Stimulated activated CD4-positive, alpha-beta T cell treated with anti-CD3 and anti-CD28 coated beads, Interleukin-2, amount 100 ng/mL, for 48 hours (primary cell): ENCODE measurements around the gene ARHGEF11.

ENCODE experiments used
- DNase-seq, 2 donors: peaks; one replicate each; pipeline ENCODE4 v3.0.0-alpha.2; 2020

ARHGEF11 gene

DNA sequence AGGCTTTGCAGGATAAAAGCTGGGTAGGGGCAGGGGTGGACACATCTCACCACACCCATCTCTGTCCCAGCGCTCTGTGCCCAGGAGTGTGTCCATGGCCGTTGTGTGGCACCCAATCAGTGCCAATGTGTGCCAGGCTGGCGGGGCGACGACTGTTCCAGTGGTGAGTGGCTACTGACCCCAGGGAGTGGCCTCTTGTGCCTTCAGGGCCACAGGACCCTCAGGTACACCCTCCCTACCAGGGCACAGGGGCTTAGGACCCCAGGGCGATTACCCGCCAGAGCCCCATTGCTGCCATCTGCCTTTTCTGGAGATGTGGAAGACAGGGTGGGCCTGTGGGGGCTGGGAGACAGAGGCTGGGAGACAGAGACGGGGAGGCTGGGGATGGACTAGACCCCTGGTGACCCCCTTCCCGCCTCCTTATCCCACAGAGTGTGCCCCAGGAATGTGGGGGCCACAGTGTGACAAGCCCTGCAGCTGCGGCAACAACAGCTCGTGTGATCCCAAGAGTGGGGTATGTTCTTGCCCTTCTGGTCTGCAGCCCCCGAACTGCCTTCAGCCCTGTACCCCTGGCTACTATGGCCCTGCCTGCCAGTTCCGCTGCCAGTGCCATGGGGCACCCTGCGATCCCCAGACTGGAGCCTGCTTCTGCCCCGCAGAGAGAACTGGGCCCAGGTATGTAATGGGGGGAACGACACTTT, 139.2 kb downstream of the ARHGEF11 start:
- no peak for DNase-seq

DNA sequence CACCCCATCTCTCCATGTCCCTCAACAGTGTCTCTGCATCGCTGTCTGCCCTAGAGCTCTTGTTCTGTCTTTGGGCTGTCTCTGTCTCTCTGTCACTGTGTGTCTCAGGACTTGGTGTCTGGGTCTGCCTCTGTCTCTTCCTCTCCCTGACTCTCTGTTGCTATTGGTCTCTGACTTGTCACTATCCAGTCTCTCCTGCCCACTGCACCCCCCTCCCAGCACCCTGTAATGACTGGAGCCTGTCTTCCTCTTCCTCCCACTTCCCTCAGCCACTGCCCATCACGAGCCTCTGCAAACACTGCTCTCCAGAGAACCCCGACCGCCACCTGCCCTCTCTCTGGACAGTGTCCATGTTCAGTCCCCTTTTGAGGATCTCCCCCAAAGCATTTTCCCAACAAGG, 139.9 kb downstream of the ARHGEF11 start:
- DNase-seq: no peak

DNA sequence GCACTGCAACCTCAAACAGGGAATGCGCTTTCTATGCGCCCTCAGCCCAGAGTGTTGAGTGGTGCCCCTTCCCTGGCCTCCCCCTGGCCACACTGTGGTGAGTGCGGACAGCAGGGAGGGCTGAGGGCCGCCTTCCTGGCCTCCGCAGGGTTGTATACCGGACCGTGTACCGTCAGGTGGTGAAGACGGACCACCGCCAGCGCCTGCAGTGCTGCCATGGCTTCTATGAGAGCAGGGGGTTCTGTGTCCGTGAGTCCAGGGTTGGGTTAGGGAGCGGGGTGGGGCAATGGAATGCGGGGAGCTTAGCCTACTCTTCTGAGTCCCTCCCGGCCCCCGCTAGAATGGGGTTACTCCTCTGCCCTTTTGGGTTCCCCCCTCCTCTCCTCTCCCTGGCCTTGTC, 140.4 kb downstream of the ARHGEF11 start:
- DNase-seq: no peak

DNA sequence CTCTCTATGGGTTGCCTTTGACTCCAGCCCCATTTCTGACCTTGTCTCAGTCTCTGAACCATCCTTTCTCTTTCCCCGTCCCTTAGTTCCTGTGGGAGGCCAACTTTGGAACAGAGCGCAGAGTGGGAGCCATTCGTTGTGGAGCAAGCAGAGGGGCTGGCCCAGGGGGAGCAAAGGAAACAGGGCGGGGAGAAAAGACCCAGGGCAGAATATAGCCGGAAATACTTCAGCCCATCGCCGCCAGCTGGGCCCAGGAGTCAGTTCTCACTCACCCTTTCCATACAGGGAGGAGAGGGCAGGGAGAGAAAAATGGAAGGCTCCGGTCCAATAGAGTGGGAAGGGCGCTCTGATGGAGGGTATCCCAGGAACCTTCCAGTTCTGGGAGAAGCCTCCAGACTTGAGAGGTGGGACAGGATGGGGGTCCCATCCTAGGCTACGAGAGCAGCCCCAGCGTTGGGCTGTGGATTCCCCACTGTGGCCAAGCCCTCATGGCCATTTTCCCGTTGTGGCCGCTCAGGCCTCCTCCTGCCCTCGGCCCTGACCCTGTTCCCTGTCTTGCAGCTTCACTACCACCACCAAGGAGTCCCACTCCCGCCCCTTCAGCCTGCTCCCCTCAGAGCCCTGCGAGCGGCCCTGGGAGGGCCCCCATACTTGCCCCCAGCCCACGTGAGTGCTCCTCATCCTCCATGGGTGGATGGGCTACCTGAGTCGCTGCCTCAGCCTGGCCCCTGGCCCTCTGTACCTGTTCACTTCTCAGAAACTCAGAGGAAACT, 141.2 kb downstream of the ARHGEF11 start:
- no peak for DNase-seq

DNA sequence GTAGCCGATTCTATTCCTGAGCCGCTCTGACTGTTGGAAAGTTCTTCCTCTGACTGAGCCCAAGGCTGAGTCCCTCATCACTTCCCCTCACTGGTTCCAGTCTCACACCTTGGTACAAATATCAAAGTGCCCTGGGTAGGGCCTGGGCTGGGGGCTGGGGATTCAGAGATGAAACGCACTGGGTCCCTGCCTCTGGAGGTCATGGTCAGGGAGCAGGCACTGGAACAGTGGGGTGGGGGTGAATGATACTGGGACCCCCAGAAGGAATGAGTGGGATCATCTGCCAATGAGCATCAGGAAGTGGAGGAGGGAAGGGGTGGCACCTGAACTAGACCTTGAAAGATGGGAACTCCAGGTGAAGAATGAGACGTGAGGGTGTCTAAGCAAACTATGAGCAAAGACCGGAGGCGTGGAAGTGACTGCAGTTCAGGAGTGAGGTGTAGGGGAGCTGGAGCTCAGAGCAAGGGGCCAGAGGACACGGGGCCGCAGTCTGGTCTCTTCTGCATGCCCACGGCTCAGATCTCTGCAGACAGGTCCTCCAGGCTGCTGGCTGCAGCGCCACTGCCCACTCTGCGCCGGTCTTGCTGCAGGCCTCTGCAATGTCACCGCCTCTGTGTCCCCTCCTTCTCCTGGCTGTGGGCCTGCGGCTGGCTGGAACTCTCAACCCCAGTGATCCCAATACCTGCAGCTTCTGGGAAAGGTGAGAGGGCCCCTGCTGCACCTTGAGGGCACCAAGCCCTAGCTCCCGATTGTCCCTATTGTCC, 142.0 kb downstream of the ARHGEF11 start:
- DNase-seq: no peak

DNA sequence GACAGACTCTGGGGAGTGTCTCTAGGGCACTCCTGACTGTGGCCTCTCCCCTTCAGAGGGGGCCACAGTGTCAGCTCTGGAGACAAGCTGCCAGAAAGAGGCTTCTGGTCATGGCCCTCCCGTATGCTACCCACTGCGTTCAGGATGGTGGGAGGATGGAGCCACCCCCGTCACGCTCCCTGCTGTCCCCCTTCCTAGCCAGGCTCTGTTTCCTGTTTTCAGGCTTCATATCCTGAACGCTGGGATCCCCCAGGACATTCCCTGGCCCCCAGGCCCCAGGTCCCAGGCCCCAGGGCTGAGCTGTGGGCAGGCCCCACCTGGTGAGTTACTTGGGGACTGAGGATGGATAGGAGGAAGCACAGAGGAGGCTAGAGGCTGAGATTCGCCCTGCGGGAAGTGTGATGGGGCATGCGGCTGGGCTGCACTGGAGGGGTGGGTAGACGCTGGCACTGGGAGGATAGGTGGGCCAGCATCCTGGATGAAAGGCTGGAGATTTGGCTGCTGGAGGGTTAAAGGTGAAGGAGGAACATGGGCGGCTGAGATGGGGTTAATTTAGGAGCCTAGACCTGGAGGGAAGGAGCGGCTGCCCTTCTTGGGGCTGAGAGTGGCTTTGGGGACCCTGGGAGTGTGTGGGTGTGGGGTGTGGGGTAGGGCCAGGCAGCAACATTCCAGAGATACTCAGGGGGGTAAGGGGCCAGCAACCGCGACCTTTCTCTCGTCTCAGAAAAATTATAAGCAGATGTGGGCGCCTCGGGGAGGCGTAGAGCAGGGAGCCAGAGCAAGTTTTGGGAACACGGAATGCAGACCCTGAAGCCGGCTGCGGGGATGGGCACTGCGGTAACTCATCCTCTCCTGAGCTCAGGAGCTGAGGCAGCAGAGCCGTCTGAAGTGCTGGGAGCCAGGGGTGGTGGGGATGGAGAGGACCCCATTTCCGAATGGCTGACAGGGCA, 143.3 kb downstream of the ARHGEF11 start:
- no peak for DNase-seq

DNA sequence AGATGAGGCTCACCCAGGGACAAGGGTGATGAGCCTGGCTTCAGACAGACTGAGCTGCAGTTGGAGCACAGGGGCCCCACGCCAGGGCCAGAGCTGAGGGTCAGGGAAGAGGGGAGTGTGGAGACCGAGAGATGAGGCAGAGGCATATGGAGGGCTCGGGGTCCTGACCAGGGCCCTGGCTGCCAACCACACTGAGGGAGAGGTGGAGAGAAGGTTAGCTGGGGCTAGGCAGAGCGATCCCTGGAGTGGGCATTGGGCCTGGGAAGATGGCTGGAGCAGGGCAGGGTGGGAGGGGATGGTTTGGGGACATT, 144.0 kb downstream of the ARHGEF11 start:
- no peak for DNase-seq

DNA sequence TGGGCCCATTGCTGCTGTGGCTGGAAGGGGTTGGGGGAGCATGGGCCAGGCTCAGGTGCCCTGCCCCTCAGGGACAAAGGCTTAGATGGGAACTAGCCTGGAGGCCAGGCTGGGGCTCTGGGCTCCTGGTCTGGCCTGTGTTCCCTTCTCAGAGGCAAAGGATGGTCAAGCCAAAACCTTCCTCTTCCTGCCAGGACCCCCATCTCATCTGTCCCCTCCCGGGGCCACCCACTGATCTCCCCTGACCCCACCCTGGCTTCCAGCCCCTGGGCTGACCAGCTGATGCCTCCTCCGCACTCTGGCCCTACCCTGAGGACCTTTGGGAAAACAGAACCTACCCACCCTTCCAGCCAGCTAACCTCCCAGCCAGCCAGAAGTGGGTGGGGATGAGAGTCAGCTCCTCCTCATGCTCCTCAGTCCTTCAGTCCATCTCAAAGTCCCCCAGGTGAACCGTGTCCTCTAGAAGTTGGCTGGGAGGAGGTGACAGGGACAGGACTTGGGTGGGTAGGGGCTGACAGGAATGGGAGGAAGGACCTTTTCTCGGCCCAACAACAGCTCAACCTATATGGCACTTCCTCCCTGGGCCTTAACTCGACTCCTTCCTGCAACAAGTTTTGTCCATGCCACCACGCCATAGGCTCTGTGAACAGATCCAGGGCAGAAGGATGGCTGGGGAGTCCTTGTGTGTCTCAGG, 144.5 kb downstream of the ARHGEF11 start:
- no peak for DNase-seq

DNA sequence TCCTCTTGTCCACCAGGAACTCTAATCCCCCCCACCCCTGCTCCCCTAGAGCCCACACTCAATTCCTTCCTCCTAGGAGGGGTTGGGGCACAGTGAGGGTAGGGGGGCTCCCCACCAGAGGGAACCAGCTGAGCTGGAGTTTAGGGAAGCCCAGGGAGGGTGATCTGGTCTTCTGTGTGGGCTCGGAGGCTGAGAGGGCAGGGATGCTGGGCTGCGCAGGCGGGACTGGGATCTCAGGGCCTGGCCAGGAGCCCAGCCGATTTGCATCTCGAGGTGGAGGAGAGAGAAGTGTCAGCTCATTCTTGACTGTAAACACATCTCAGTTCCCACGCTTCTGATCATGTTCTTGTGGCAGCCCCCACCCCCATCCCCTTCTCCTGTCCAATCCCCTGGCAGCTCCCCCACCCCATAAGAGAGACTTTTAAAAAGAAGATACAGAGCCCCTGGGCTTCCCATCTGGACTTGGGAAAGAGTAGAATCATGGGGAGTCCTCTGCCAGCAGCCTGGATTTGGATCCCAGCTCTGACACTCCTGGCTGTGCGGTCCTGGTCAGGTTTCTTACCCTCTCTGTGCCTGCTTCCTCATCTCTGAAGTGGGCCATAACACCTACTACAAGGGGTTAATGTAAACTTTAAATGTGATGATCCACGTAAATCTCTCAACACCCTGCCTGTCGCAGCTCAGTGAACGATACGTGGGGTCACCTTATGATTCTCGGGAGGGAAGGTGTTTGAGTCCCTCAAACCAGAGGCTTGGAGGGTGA, 145.4 kb downstream of the ARHGEF11 start:
- DNase-seq: no peak

DNA sequence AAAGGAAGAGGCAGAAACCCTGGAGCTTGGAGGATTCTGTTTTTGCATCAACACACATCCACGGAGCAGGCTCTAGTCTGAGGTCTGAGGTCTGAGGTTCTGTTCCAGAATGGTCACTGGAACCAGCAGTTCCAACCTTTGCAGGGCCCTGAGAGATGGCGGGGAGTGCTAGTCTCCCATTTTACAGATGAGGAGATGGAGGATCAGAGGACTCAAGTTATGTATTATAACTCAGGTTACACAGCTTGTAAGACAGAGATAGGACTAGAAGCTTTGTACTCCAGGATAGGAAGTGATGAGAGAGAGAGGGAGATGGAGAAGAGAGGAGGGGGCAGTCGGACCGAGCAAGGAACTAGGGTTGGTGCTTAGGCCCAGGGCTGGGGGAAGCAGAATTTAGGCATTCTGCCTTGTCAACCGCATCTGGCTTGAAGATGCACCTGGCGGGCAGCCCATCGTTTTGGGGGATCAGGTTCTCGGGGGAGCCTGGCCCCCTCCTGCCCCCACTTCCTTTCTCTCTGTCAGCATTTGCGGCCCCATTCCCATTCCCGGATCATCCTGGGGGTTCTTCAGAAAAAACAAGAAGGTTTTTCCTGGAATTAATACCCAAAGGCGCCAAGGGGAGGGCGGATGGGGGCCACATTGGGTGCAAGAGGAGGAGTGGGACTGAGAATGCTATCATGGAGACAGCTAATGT, 146.4 kb downstream of the ARHGEF11 start:
- no peak for DNase-seq

DNA sequence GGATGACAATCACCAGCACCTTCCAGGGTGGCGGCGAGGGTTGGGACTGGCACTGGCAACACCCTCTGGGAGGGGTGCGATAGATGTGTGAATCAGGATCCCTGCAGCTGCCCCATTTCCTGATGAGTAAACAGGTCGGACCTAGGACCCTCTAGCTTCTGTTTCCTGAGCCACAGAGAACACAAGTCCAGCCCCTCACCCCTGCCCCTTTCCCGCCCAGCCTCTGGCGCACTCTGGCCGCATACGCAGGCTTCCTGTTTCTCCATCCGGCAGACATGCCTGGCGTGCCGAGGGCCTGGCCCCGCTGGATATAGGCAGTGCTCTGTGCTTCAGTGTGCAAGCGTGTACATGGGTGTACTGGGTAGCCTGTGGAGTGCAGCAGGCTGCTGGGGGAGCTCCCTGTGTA, 147.4 kb downstream of the ARHGEF11 start:
- no peak for DNase-seq

DNA sequence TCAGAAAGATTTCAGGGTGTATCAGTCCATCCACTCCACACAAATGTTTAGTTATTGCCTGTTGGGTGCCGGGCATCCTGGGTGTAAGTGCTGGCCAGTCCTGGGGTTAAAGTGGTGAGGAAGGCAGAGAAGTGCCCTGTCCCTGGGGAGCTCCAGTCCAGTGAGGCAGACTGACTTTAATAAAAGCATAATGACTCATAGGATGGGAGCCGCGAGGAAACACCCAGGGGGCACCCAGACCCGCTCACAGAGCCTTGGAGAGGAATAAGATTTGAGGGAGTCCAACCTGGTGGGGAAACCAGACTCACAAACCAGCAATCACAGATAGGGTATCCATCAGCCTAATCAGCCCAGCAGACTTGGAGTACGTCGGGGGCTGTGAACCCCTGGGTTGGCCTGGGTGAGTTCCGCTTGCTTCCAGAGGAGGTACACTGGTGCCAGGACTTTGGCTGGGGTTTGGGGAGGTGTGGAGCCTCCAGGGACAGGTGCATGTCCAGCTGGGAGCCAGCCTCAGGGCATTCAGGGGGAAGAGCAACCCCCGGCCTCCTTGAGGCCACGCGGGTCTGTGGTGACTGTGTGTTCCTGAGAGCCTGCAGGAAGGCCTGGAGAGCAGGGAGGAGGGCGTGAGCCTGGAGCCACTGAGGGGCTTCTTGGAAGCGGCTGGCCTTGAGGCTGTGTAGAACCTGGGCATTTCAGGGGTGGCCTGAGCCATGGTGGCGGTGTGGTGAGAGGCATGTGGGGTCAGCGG, 148.3 kb downstream of the ARHGEF11 start:
- no peak for DNase-seq

DNA sequence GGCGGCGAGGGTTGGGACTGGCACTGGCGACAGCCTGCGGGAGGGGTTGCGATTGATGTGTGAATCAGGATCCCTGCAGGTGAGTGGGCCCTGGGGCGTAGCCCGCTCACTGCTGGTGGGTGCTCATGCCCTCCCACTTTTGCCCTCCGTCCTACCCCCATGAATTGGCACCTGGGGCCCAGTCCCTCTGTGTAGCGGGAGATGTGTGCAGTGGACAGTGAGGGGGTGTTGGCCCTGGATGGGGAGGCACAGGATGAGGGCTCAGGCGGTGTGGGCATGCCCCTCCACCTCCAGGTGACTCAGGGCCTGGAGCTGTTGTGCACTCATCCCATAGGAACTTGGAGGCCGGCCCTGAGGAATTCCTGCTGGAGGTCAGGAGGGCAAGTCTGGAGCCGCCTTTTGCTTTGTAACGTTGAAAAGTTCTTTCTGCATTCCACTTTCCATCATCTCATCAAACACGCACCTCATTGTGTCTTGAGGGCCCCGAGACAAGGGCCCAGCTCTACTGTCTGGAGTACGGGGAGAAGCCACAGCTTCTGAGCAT, 149.0 kb downstream of the ARHGEF11 start:
- DNase-seq: no peak

DNA sequence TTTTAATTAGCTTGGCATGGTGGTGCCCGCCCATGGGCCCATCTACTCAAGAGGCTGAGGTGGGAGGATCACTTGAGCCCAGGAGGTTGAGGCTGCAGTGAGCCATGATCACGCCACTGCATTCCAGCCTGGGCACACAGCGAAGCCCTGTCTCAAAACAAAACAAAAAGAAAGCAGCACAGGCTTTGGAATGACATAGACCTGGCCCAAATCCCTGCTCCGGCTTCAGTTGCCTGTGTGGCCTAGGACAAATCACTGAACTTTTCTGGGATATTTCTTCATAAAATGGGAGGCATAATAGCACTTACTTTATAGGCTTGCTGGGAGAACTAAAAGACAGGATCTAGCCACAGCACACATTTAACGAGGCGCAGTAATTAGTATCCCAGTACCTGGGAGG, 149.6 kb downstream of the ARHGEF11 start:
- no peak for DNase-seq

DNA sequence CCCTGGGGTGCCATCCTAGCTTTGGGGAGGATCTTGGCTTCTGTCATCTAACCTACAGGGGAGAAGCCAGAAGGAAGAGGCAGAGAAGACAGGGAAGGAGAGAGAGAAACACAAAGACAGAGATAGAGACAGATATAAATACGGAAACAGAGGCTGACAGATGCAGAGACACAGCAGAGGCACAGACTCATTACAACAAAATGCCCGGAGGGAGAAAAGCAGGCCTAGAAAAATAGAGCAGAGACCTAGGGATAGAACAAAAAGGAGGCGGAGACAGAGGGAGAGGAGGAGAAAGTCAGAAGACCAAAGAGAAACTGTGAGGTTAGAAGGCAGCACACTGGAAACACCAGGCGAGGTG, 150.1 kb downstream of the ARHGEF11 start:
- DNase-seq: no peak

DNA sequence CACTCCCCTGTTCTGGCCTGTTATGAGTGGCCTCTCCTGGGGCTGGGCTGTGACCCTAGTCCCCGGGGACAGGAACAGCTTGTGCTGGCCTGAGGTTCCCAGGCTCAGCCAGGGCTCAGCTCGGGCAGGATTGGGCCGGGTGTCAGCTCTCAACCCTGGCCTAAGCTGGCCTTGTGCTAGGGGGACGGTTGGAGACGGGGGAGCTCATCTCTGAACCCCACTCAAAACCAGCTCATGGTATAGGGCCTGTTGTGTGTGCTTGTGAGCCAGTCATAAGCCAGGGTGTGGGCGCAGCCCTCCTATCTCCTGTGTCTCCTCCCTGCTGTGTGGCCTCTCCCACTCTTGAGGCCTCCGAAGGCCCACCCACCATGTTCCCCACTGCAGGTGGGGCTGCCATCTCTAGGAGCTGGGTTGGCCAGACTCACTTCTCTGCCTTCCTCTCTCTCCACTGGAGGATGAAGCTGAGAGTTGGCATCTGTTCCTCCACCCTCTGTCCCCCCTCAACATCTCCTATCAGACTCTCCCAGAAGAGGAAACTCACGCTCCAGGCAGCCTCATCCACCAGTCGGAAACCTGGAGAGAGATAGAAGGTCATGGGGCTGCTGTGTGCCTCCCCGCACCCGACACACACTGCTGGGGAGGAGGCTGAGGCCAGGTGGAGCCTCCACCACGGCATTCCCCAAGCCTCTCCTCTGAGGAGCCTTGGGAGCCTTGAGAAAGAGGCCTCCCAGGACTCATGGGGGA, 150.7 kb downstream of the ARHGEF11 start:
- DNase-seq: no peak

DNA sequence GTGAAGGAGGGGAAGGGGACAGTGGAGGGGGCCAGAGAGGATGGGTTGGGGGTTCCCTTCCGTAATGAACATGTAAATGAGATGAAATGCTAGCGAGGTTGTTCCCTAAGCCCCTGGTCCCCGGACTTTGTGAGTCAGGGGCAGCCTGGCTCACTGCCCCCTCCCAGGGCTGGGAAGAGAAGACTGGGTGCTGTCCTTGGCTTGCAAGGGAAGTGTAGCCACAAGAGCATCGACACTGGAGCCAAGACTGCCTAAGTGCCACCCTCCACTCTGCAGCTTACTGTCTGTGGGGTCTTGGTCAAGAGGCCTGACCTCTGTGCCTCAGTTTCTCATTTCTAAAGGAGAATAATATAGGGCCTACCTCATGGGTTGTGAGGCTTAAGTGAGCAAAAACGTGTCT, 151.5 kb downstream of the ARHGEF11 start:
- no peak for DNase-seq

DNA sequence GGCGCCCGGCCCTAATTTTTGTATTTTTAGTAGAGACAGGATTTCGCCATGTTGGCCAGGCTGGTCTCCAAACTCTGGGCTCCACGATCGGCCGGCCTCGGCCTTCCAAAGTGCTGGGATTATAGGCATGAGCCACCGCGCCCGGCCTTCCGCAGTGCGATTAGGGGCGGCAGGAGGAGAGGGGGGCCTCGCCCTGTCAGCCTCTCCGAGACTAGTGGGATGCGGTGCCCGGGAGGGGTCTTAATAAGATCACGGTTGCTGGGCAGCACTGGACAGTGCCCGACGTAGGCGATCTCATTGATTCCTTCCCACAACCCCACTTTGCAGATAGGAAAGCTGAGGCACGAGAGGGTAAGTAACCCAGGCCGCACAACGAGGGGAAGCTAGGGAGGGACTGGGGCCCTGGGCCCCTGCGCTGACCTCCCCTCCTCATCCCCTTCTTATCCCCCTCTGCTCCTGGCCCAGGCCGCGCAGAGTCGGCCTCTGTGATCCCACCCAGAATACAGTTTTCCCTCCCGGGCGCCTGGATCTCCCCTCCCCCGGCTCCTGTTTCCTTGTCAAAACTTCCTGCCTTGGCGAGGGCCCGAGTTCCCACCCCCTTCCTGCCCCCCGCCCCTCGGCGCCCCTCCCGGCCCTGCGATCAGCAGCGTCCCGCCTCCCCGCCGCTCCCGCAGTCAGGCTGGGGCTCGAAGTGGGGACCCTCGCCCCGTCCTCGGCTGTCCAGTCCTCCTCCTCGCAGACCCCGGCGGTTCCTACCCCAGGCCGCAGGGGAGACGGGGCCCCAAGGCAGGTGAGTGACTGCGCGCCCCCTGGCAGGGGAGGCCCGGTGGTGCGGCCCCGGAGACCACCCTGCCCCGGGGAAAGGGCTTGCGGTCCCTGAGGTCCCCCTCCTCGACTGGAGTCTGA, 152.2 kb downstream of the ARHGEF11 start, which contains the start of gene PEAR1:
PEAR1 (plus strand) TSS at position 671 of the 906 bp plus-strand sequence. CDS start 10,209 bp downstream, outside the sequence.
- no peak for DNase-seq
